H1 (cell line): ENCODE data around the gene SULF2. TPM values are rescaled to one million over a fixed set of nuclear protein-coding genes. Genes with fewer than 3 reads are reported as not detected.

Source experiments
- CTCF ChIA-PET: fragments of 300-600 bp; sonication (Branson Sonifier 250); formaldehyde crosslinking; loops from one replicate; lab custom pipeline; 2021; ENCODE audit not compliant: partially characterized antibody; lab: Charles Lee
- POLR2A ChIA-PET: fragments of 300-600 bp; sonication (Branson Sonifier 250); formaldehyde crosslinking; loops from one replicate; lab custom pipeline; 2021; ENCODE audit warnings: inconsistent platforms; ENCODE audit not compliant: partially characterized antibody; lab: Charles Lee
- DNase-seq, 2 experiments: peaks; one replicate each; pipeline versions ENCODE4 v3.0.0 to v3.0.0-alpha.2; 2010 to 2022; ENCODE audit warnings: low spot score in 2 of 2, low read depth in 1 of 2, mixed read lengths in 1 of 2
- FAIRE-seq: peaks from 2 replicates; lab custom pipeline; 2011; peaks lifted over from hg19 to GRCh38; lab: Jason Lieb, UNC
- H2AFZ ChIP-seq: 2 replicates; pipeline ENCODE4 v1.8.1; 2012; ENCODE audit warnings: low read length, inconsistent platforms
- H2AK5ac ChIP-seq: 2 replicates; pipeline ENCODE4 v1.6.1; 2013; ENCODE audit warnings: low read depth, low read length
- H2BK120ac ChIP-seq: replicated peaks from 2 replicates; pipeline ENCODE3; 2013; ENCODE audit warnings: low read depth, low read length, inconsistent platforms
- H2BK12ac ChIP-seq: 2 replicates; pipeline ENCODE4 v1.6.1; 2013; ENCODE audit warnings: low read depth, low read length
- H2BK15ac ChIP-seq: 2 replicates; pipeline ENCODE4 v1.6.1; 2013; ENCODE audit warnings: low read length
- H2BK20ac ChIP-seq: 2 replicates; pipeline ENCODE4 v1.6.1; 2013; ENCODE audit warnings: low read length
- H2BK5ac ChIP-seq: 2 replicates; pipeline ENCODE4 v1.6.1; 2013; ENCODE audit warnings: low read depth, low read length
- H3K14ac ChIP-seq: 2 replicates; pipeline ENCODE4 v1.6.1; 2013; ENCODE audit warnings: inconsistent platforms; ENCODE audit not compliant: insufficient read length
- H3K18ac ChIP-seq: 2 replicates; pipeline ENCODE4 v1.6.1; 2013; ENCODE audit warnings: low read length; ENCODE audit errors: extremely low read depth
- H3K23ac ChIP-seq: 2 replicates; pipeline ENCODE4 v1.6.1; 2013; ENCODE audit warnings: inconsistent platforms; ENCODE audit not compliant: insufficient read length
- H3K23me2 ChIP-seq: 2 replicates; pipeline ENCODE4 v1.6.1; 2013; ENCODE audit warnings: low read depth, low read length
- H3K27ac ChIP-seq: 2 replicates; pipeline ENCODE4 v1.6.1; 2011; ENCODE audit warnings: low read depth, low read length, inconsistent platforms
- H3K27me3 ChIP-seq, 4 experiments: replicated peaks in 1 of 4; 1 replicate in 1 of 4; 2 replicates in 3 of 4; pipeline versions ENCODE4 v1.6.1 to v1.8.1; 2011 to 2013; ENCODE audit warnings: low read length in 3 of 4, mild to moderate bottlenecking in 3 of 4, inconsistent platforms in 2 of 4, mixed read lengths in 2 of 4, moderate library complexity in 1 of 4; ENCODE audit not compliant: control insufficient read depth in 3 of 4, insufficient read depth in 3 of 4; ENCODE audit errors: extremely low read depth in 1 of 4
- H3K36me3 ChIP-seq, 4 experiments: 2 replicates each; pipeline versions ENCODE4 v1.6.1 to v1.8.1; 2011 to 2013; ENCODE audit warnings: mild to moderate bottlenecking in 4 of 4, low read length in 3 of 4, moderate library complexity in 2 of 4, control low read depth in 1 of 4, inconsistent platforms in 1 of 4; ENCODE audit not compliant: insufficient read depth in 4 of 4, control insufficient read depth in 2 of 4
- H3K4ac ChIP-seq: replicated peaks from 2 replicates; pipeline ENCODE3; 2013; ENCODE audit warnings: low read length, low read depth, mixed read lengths, inconsistent platforms; ENCODE audit not compliant: insufficient read length
- H3K4me1 ChIP-seq, 4 experiments: replicated peaks in 1 of 4; 1 replicate in 1 of 4; 2 replicates in 3 of 4; pipeline versions ENCODE4 v1.6.1 to v1.8.1; 2011 to 2013; ENCODE audit warnings: low read length in 3 of 4, inconsistent platforms in 2 of 4, mixed read lengths in 1 of 4; ENCODE audit not compliant: insufficient read depth in 4 of 4, control insufficient read depth in 3 of 4
- H3K4me2 ChIP-seq, 2 experiments: 2 replicates each; pipeline versions ENCODE4 v1.6.1 to v1.8.1; 2011 to 2013; ENCODE audit warnings: low read depth in 2 of 2, low read length in 2 of 2, control low read depth in 1 of 2, inconsistent platforms in 1 of 2, mild to moderate bottlenecking in 1 of 2; ENCODE audit not compliant: insufficient read depth in 1 of 2
- H3K4me3 ChIP-seq, 4 experiments: fragments of 200-600, 300-600 bp in 1 of 4; sonication (generic), shearing (Covaris generic), sonication (Bioruptor Twin) in 1 of 4; 2 replicates each; pipeline versions ENCODE4 v1.5.1 to v1.8.1; 2011 to 2016; ENCODE audit warnings: low read length in 4 of 4, low read depth in 3 of 4, control low read depth in 2 of 4, inconsistent platforms in 2 of 4, mild to moderate bottlenecking in 2 of 4, mixed read lengths in 1 of 4, moderate library complexity in 1 of 4; ENCODE audit not compliant: insufficient read depth in 2 of 4; ENCODE audit errors: extremely low read depth in 1 of 4
- H3K56ac ChIP-seq: replicated peaks from 2 replicates; pipeline ENCODE3; 2013; ENCODE audit warnings: low read depth, mild to moderate bottlenecking, mixed read lengths, low read length, inconsistent platforms; ENCODE audit not compliant: insufficient read length
- H3K79me1 ChIP-seq: 2 replicates; pipeline ENCODE4 v1.6.1; 2013; ENCODE audit warnings: low read depth, low read length, control low read depth
- H3K79me2 ChIP-seq, 2 experiments: 2 replicates each; pipeline versions ENCODE4 v1.6.1 to v1.8.1; 2012 to 2013; ENCODE audit warnings: low read length in 2 of 2, mild to moderate bottlenecking in 2 of 2, inconsistent platforms in 1 of 2; ENCODE audit not compliant: insufficient read depth in 2 of 2, control insufficient read depth in 1 of 2
- H3K9ac ChIP-seq, 4 experiments: replicated peaks in 1 of 4; 1 replicate in 1 of 4; 2 replicates in 3 of 4; pipeline versions ENCODE4 v1.6.1 to v1.8.1; 2011 to 2013; ENCODE audit warnings: low read depth in 3 of 4, low read length in 3 of 4, control low read depth in 2 of 4, mild to moderate bottlenecking in 2 of 4, moderate library complexity in 2 of 4, inconsistent platforms in 1 of 4; ENCODE audit errors: extremely low read depth in 1 of 4
- H3K9me3 ChIP-seq, 2 experiments: 2 replicates each; pipeline versions ENCODE4 v1.6.1 to v1.8.1; 2012 to 2013; ENCODE audit warnings: mild to moderate bottlenecking in 2 of 2, moderate library complexity in 2 of 2, control low read depth in 1 of 2, inconsistent platforms in 1 of 2, low read depth in 1 of 2, low read length in 1 of 2, mixed read lengths in 1 of 2; ENCODE audit not compliant: insufficient read depth in 2 of 2
- H4K20me1 ChIP-seq, 2 experiments: replicated peaks in 1 of 2; 2 replicates each; pipeline versions ENCODE3 to v1.8.1; 2011 to 2013; ENCODE audit warnings: inconsistent platforms in 2 of 2, low read length in 2 of 2, mild to moderate bottlenecking in 1 of 2; ENCODE audit not compliant: insufficient read depth in 2 of 2, control insufficient read depth in 1 of 2
- H4K5ac ChIP-seq: 2 replicates; pipeline ENCODE4 v1.6.1; 2013; ENCODE audit warnings: low read length, low read depth, mixed read lengths, inconsistent platforms; ENCODE audit not compliant: insufficient read length
- H4K8ac ChIP-seq: 2 replicates; pipeline ENCODE4 v1.8.0; 2013; ENCODE audit warnings: mild to moderate bottlenecking, moderate library complexity, low read length, inconsistent platforms; ENCODE audit not compliant: insufficient read depth; ENCODE audit errors: extremely low read depth
- H4K91ac ChIP-seq: replicated peaks from 2 replicates; pipeline ENCODE3; 2013; ENCODE audit warnings: low read length, mixed read lengths, inconsistent platforms; ENCODE audit not compliant: insufficient read length
- ASH2L ChIP-seq: fragments of 200-600, 300-600 bp; sonication (generic); IDR thresholded peaks from one replicate; pipeline ENCODE4 v1.7.1; 2017; ENCODE audit warnings: low read length
- ATF3 ChIP-seq: IDR thresholded peaks from 2 replicates; pipeline ENCODE4 v1.6.1; 2011; ENCODE audit warnings: low read depth, mild to moderate bottlenecking, low read length; ENCODE audit not compliant: insufficient read depth
- BCL11A ChIP-seq, 2 experiments: IDR thresholded peaks; one replicate each; pipeline ENCODE4 v1.6.1; 2011; ENCODE audit warnings: low read depth in 2 of 2, low read length in 2 of 2, mild to moderate bottlenecking in 2 of 2
- CBX5 ChIP-seq: fragments of 300-800, 300-1000 bp; sonication (generic); IDR thresholded peaks from 2 replicates; pipeline ENCODE4 v1.7.1; 2016; ENCODE audit warnings: antibody characterized with exemption, low read length, low read depth
- CEBPB ChIP-seq: IDR thresholded peaks from 2 replicates; pipeline ENCODE4 v1.6.1; 2012; ENCODE audit warnings: low read depth, low read length
- MAFK ChIP-seq: IDR thresholded peaks from 2 replicates; pipeline ENCODE4 v1.6.1; 2012; ENCODE audit warnings: low read depth, mild to moderate bottlenecking, improper control_type of control experiment, low read length
- NANOG ChIP-seq: IDR thresholded peaks from 2 replicates; pipeline ENCODE4 v1.6.1; 2011; ENCODE audit warnings: low read length, low read depth, mild to moderate bottlenecking, inconsistent platforms; ENCODE audit not compliant: insufficient read depth, poor library complexity, severe bottlenecking
- RBBP5 ChIP-seq: IDR thresholded peaks from 2 replicates; pipeline ENCODE4 v1.7.1; 2012; ENCODE audit warnings: low read depth, mild to moderate bottlenecking, inconsistent platforms, low read length, moderate library complexity, borderline replicate concordance
- SIX5 ChIP-seq: IDR thresholded peaks from 2 replicates; pipeline ENCODE4 v1.6.1; 2011; ENCODE audit warnings: mild to moderate bottlenecking, low read depth, low read length
- SP1 ChIP-seq: IDR thresholded peaks from 2 replicates; pipeline ENCODE4 v1.6.1; 2011; ENCODE audit warnings: low read depth, low read length
- SUZ12 ChIP-seq: fragments of 200-600 bp; sonication (generic); IDR thresholded peaks from 2 replicates; pipeline ENCODE4 v1.6.1; 2012; ENCODE audit warnings: mild to moderate bottlenecking, inconsistent platforms, low read length, moderate library complexity, mixed read lengths
- TCF12 ChIP-seq: IDR thresholded peaks from 2 replicates; pipeline ENCODE4 v1.6.1; 2011; ENCODE audit warnings: low read depth, mild to moderate bottlenecking, low read length
- ZNF274 ChIP-seq: IDR thresholded peaks from 2 replicates; pipeline ENCODE4 v1.7.0; 2012; ENCODE audit warnings: low read length, borderline replicate concordance; ENCODE audit errors: extremely low read depth
- WGBS, 2 experiments: shearing (Covaris generic) in 1 of 2; methylation state at CpG; one replicate each; pipeline versions ENCODE4 v1.1.6 to v1.1.7; 2013 to 2015; ENCODE audit warnings: low lambda C conversion rate in 2 of 2, mixed read lengths in 2 of 2, inconsistent platforms in 1 of 2, low coverage in 1 of 2, missing lambda C conversion rate in 1 of 2; ENCODE audit not compliant: insufficient replicate concordance in 2 of 2, insufficient coverage in 1 of 2, insufficient read length in 1 of 2; ENCODE audit errors: extremely low coverage in 1 of 2, missing lambda C conversion rate in 1 of 2; 5-methylcytosine and 5-hydroxymethylcytosine counted together
- polyA plus RNA-seq, 7 experiments: library from polyadenylated mRNA; depleted of rRNA in 3 of 7; stranded (reverse) in 5 of 7; unstranded in 2 of 7; fragments of >200 nt in 5 of 7; fragments of 200-250 nt in 2 of 7; gene quantifications; 1 replicate in 5 of 7; 2 replicates in 1 of 7; 4 replicates in 1 of 7; pipeline versions ENCODE4 v1.2.1 to v1.2.3, GENCODE V29; 2011 to 2013; ENCODE audit warnings: missing spikeins in 2 of 7, mixed read lengths in 2 of 7
- total RNA-seq: library from RNA; stranded (reverse); fragmentation: NEBNext Ultra II Directional; extraction: Animal tissue kit (Norgen Biotek cat#: 25700); gene quantifications from 2 replicates; pipeline ENCODE4 v1.2.1, GENCODE V29; 2021

Gene SULF2
- total and polyA plus RNA-seq, 2 of the 8 experiments (the other 6 are each of a cell fraction or from before 2014, with no cell fraction given): 15.7 to 28.2 TPM

- no peak overlapping the region for H2BK15ac ChIP-seq
- no peak overlapping the region for H4K5ac ChIP-seq
- no peak overlapping the region for H4K91ac ChIP-seq
- H3K23ac ChIP-seq: no peak overlapping the region
- H3K79me2 ChIP-seq: no peaks in the 10 kb centered on the region
- H3K79me1 ChIP-seq: no peaks in the 10 kb centered on the region
- H3K18ac ChIP-seq: no peak overlapping the region
- no peak overlapping the region for H2BK5ac ChIP-seq
- H2BK120ac ChIP-seq: no peak overlapping the region
- peaks cover 0 to 5% (median under 1%) of the 10 kb centered on the region in 4 experiments; a peak in 1 of 8 replicates for H3K36me3 ChIP-seq
- no peaks in the 10 kb centered on the region for H3K23me2 ChIP-seq
- no peak overlapping the region for H3K56ac ChIP-seq
- no peak overlapping the region for H3K9ac ChIP-seq
- no peaks in the 10 kb centered on the region for H3K27me3 ChIP-seq
- DNase-seq (no peak), FAIRE-seq (no peak)
- H2BK20ac ChIP-seq: no peak overlapping the region
- H2AFZ ChIP-seq: no peak overlapping the region
- H3K4me3 ChIP-seq: no peak overlapping the region
- H4K8ac ChIP-seq: peak overlapping the region; percentile 17; the same call in 1 of the 2 replicates
- H3K9me3 ChIP-seq: peaks cover 3 to 5% of the 10 kb centered on the region in 2 experiments; a peak in 3 of 4 replicates
- H3K4ac ChIP-seq: no peak overlapping the region
- no peak overlapping the region for H3K27ac ChIP-seq
- WGBS, 2 experiments: 92% methylated on average over 26 of the region's 26 CpGs; no CpG with 5 or more reads in 1 of the 2 experiments
- H2BK12ac ChIP-seq: no peak overlapping the region
- H2AK5ac ChIP-seq: no peak overlapping the region
- H3K4me1 ChIP-seq: peaks cover 0 to 8% (median 5%) of the 10 kb centered on the region in 4 experiments; a peak in 4 of 7 replicates
- ChIA-PET POLR2A (interaction anchor here (1.1 kb wide), 1 partner anchor 10 kb away, joined by 3 read pairs; no protein-coding TSS in a partner anchor), CTCF (no interaction called here)
- H4K20me1 ChIP-seq: no peaks in the 10 kb centered on the region
- H3K14ac ChIP-seq: no peak overlapping the region
- no peak overlapping the region for H3K4me2 ChIP-seq
- TF ChIP-seq TCF12 (no peak), SP1 (no peak), BCL11A (IDR thresholded peaks at IDR 0.05; ENCODE audit: low read depth in 2 of 2, low read length in 2 of 2) (no peak), RBBP5 (no peak), SUZ12 (no peak), CBX5 (no peak), ASH2L (no peak), ZNF274 (no peak), MAFK (no peak), ATF3 (no peak), NANOG (no peak), SIX5 (no peak), CEBPB (no peak)
Measured at GRCh38 chr20:47684306-47685080, 100.8 kb downstream of the SULF2 start.
